NCI-H1694 (cell line): Measurements from ENCODE around the gene ATP1A4.

Experiments
- DNase-seq: peaks from one replicate; lab custom pipeline; 2025; lab: John Stamatoyannopoulos, UW

Gene ATP1A4

GRCh38 chr1:160144921-160145320 is 6.5 kb upstream of the ATP1A4 start:
- DNase-seq = no peak

GRCh38 chr1:160146107-160146506 is 5.3 kb upstream of the ATP1A4 start:
- no peak for DNase-seq

GRCh38 chr1:160148121-160148520 is 3.3 kb upstream of the ATP1A4 start:
- no peak for DNase-seq

- DNase-seq = no peak
These were observed 2.2 kb upstream of the ATP1A4 start for GRCh38 chr1:160149233-160149632.

- no peak for DNase-seq
These were observed 1.7 kb upstream of the ATP1A4 start for GRCh38 chr1:160149716-160150115.

- DNase-seq = no peak
These were observed 3.4 kb downstream of the ATP1A4 start for GRCh38 chr1:160154790-160155189.

- DNase-seq = no peak
These were observed 5.0 kb downstream of the ATP1A4 start for GRCh38 chr1:160156361-160156760.

GRCh38 chr1:160157174-160157573 is 5.8 kb downstream of the ATP1A4 start:
- no peak for DNase-seq

- DNase-seq = no peak
These were observed 6.6 kb downstream of the ATP1A4 start for GRCh38 chr1:160158031-160158430.

GRCh38 chr1:160158534-160158933 is 7.1 kb downstream of the ATP1A4 start:
- DNase-seq = no peak

- DNase-seq = no peak
These were observed 8.4 kb downstream of the ATP1A4 start for GRCh38 chr1:160159846-160160245.

GRCh38 chr1:160161965-160162705 is 10.7 kb downstream of the ATP1A4 start:
- no peak for DNase-seq

GRCh38 chr1:160162931-160163330 is 11.5 kb downstream of the ATP1A4 start:
- no peak for DNase-seq

GRCh38 chr1:160163615-160164014 is 12.2 kb downstream of the ATP1A4 start:
- DNase-seq = no peak

- DNase-seq = no peak
These were observed 12.7 kb downstream of the ATP1A4 start for GRCh38 chr1:160164121-160164520.

- no peak for DNase-seq
These were observed 14.9 kb downstream of the ATP1A4 start for GRCh38 chr1:160166166-160166868.

GRCh38 chr1:160167056-160167455 is 15.7 kb downstream of the ATP1A4 start:
- DNase-seq = no peak

GRCh38 chr1:160167580-160167979 is 16.2 kb downstream of the ATP1A4 start:
- DNase-seq = no peak

- no peak for DNase-seq
These were observed 16.6 kb downstream of the ATP1A4 start for GRCh38 chr1:160168016-160168415.

- no peak for DNase-seq
These were observed 17.4 kb downstream of the ATP1A4 start for GRCh38 chr1:160168609-160169369.

GRCh38 chr1:160169553-160170399 is 18.4 kb downstream of the ATP1A4 start:
- DNase-seq = no peak

GRCh38 chr1:160171354-160171753 is 20.0 kb downstream of the ATP1A4 start:
- DNase-seq = no peak
